AG04450 (cell line): ENCODE measurements around the gene TCN2. TPM values are rescaled to one million over a fixed set of nuclear protein-coding genes. Genes with fewer than 3 reads are reported as not detected.
"Not testable (repeated sequence)": the region's sequence is repeated elsewhere in the genome, so short reads cannot be mapped to it uniquely, and the experiment has no call there.

ENCODE experiments used
- CTCF ChIA-PET: fragments of 300-600, 350-600 bp; formaldehyde crosslinking; extraction: SDS; loops from one replicate; lab custom pipeline; 2022; ENCODE audit warnings: antibody characterized with exemption, inconsistent platforms; lab: Charles Lee
- POLR2A ChIA-PET: fragments of 350-600 bp; formaldehyde crosslinking; extraction: SDS; loops from one replicate; lab custom pipeline; 2021; ENCODE audit warnings: antibody characterized with exemption, inconsistent platforms; lab: Yijun Ruan, JAX
- DNase-seq: peaks from one replicate; pipeline ENCODE4 v3.0.0-alpha.2; 2011; ENCODE audit warnings: low read depth, low spot score
- H3K27ac ChIP-seq: one replicate; pipeline ENCODE4 v1.5.1; 2012; ENCODE audit warnings: low read depth, low read length, control low read depth
- H3K27me3 ChIP-seq: one replicate; pipeline ENCODE4 v1.6.0; 2012; ENCODE audit warnings: low read length; ENCODE audit not compliant: control insufficient read depth, insufficient read depth
- H3K4me3 ChIP-seq: 2 replicates; pipeline ENCODE4 v1.5.1; 2011; ENCODE audit warnings: mild to moderate bottlenecking, low read depth, low read length, control low read depth
- H3K9me3 ChIP-seq: 2 replicates; pipeline ENCODE4 v1.5.1; 2012; ENCODE audit warnings: low read length; ENCODE audit not compliant: control insufficient read depth, insufficient read depth
- CTCF ChIP-seq: IDR thresholded peaks from 2 replicates; pipeline ENCODE4 v1.5.1; 2011; ENCODE audit warnings: low read depth, low read length, control low read depth, inconsistent platforms
- polyA plus RNA-seq: library from polyadenylated mRNA; depleted of rRNA; stranded (reverse); fragments of >200 nt; gene quantifications from 2 replicates; pipeline ENCODE4 v1.2.3, GENCODE V29; 2011; rRNA removed

The TCN2 gene
- polyA plus RNA-seq, 1 experiment: 6.6 TPM

GRCh38 chr22:30674482-30674881, 67.5 kb downstream of the TCN2 start:
- Histone ChIP-seq H3K4me3 (no peak overlapping the region), H3K9me3 (no peaks in the 10 kb centered on the region), H3K27me3 (peaks cover 7% of the 10 kb centered on the region), H3K27ac (no peak overlapping the region)
- ChIA-PET POLR2A (no interaction called here), CTCF (interaction anchor here (1.0 kb wide), 1 partner anchor 80 kb away, joined by 3 read pairs; no protein-coding TSS in a partner anchor)
- TF ChIP-seq CTCF: no peak
- no peak for DNase-seq

- Histone ChIP-seq H3K27ac (no peak overlapping the region), H3K4me3 (no peak overlapping the region), H3K27me3 (peaks cover 7% of the 10 kb centered on the region), H3K9me3 (no peaks in the 10 kb centered on the region)
- DNase-seq: no peak
- ChIA-PET CTCF (no interaction called here), POLR2A (no interaction called here)
- TF ChIP-seq CTCF: no peak
These were observed 68.5 kb downstream of the TCN2 start for GRCh38 chr22:30675436-30675835.

GRCh38 chr22:30676565-30676964, 69.6 kb downstream of the TCN2 start:
- CTCF ChIA-PET, H3K27me3 ChIP-seq, POLR2A ChIA-PET, H3K27ac ChIP-seq, DNase-seq, H3K4me3 ChIP-seq, H3K9me3 ChIP-seq: not testable (repeated sequence)

Other genes starting within 250 kb of the TCN2 start
- gene RNF215, start 219.8 kb upstream of the TCN2 start, polyA plus RNA-seq: 11.4 and 12.1 TPM in 2 replicates
- 15.8 and 17.7 TPM in 2 replicates for gene SEC14L2, start 210.2 kb upstream of the TCN2 start, polyA plus RNA-seq
- 4.1 and 4.2 TPM in 2 replicates for gene MTFP1, start 181.4 kb upstream of the TCN2 start, polyA plus RNA-seq
- not detected in 2 replicates for gene SEC14L3, start 135.2 kb upstream of the TCN2 start, polyA plus RNA-seq
- gene SEC14L4, start 101.5 kb upstream of the TCN2 start, polyA plus RNA-seq: not detected in 2 replicates
- 0.06 and 0.19 TPM in 2 replicates for gene SEC14L6, start 60.4 kb upstream of the TCN2 start, polyA plus RNA-seq
- gene GAL3ST1, start 32.5 kb upstream of the TCN2 start, polyA plus RNA-seq: 0.06 and 0.14 TPM in 2 replicates
- 70.2 and 90.3 TPM in 2 replicates for gene PES1, start 15.3 kb upstream of the TCN2 start, polyA plus RNA-seq
- 2.8 and 3.4 TPM in 2 replicates for gene SLC35E4, start 28.6 kb downstream of the TCN2 start, polyA plus RNA-seq
- gene DUSP18, start 60.7 kb downstream of the TCN2 start, polyA plus RNA-seq: 13.8 and 14.5 TPM in 2 replicates
- 1.6 and 1.8 TPM in 2 replicates for gene OSBP2, start 87.7 kb downstream of the TCN2 start, polyA plus RNA-seq